GM19372 (cell line): Measurements from ENCODE around the gene CTIF.

Experiments
- ATAC-seq: cut with Tn5 transposase; IDR thresholded peaks from one replicate; pipeline ENCODE4 v1.9.1; 2021; ENCODE audit warnings: mild to moderate bottlenecking, low read depth, moderate library complexity; ENCODE audit not compliant: unreplicated experiment

CTIF gene

GRCh38 chr18:48853588-48853987 is 314.8 kb downstream of the CTIF start:
- ATAC-seq, result no peak

- no peak for ATAC-seq
Measured at GRCh38 chr18:48854780-48855179, 315.9 kb downstream of the CTIF start.

GRCh38 chr18:48855422-48856377 is 316.9 kb downstream of the CTIF start:
- ATAC-seq, result no peak

- no peak for ATAC-seq
Measured at GRCh38 chr18:48857023-48857694, 318.3 kb downstream of the CTIF start.

GRCh38 chr18:48858676-48859075 is 319.8 kb downstream of the CTIF start:
- ATAC-seq, result no peak

GRCh38 chr18:48859311-48860268 is 320.8 kb downstream of the CTIF start:
- ATAC-seq, result no peak

- no peak for ATAC-seq
Measured at GRCh38 chr18:48860269-48861180, 321.7 kb downstream of the CTIF start.

GRCh38 chr18:48861181-48861708 is 322.4 kb downstream of the CTIF start:
- no peak for ATAC-seq

- ATAC-seq, result no peak
Measured at GRCh38 chr18:48862132-48862531, 323.3 kb downstream of the CTIF start.

- ATAC-seq, result no peak
Measured at GRCh38 chr18:48862678-48863270, 323.9 kb downstream of the CTIF start.

GRCh38 chr18:48863432-48864065 is 324.7 kb downstream of the CTIF start:
- ATAC-seq, result no peak

GRCh38 chr18:48864876-48865275 is 326.0 kb downstream of the CTIF start:
- ATAC-seq, result no peak

- ATAC-seq, result no peak
Measured at GRCh38 chr18:48866028-48866733, 327.4 kb downstream of the CTIF start.

GRCh38 chr18:48866856-48867255 is 328.0 kb downstream of the CTIF start:
- ATAC-seq, result no peak

- no peak for ATAC-seq
Measured at GRCh38 chr18:48867978-48868377, 329.1 kb downstream of the CTIF start.

GRCh38 chr18:48868468-48869466 is 329.9 kb downstream of the CTIF start:
- ATAC-seq, result peak; percentile 81

GRCh38 chr18:48869591-48869990 is 330.8 kb downstream of the CTIF start:
- ATAC-seq, result no peak
